NCI-H2171 treated with DMSO at 0.1 percent for 48 hours (cell line): ENCODE measurements around the gene AMER2.

Experiments
- DNase-seq: peaks from one replicate; lab custom pipeline; 2025; lab: John Stamatoyannopoulos, UW

AMER2 gene

DNA sequence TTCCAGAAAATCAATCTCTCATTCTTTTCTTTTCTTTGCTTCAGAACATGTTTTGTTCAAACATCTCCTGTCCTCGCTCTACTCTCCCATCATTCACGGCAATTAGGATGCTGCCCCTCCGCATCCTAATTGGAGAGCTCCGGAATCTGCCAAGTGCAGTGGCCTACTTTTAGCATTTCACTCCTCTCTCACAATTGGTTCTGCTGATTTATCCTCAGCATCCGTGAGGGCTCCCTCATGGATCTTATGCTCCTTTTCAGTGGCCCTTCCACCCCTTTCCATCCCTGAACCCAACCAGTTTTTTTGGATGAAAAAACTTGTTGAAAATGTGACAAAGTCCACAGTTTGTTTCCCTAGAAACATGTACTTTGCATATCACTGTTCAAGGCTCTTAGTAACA is 22.4 kb downstream of the AMER2 start:
- no peak for DNase-seq

DNA sequence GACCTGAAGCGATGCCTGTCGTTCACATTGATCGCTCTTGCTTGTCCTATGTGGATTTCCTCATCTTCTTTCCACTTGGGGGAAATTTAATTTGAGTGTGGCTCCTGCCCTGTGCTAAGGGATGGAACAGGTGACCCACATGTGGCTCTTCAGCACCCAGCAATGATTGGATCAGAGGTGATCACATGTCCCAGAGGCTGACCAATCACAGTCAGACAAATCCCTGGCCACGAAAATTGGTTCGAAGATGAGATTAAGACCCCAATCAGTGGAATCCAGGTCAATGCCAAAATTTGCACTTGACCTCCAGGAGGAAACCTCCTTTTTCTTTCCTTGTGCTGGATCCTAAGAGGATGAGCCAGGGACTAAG is 23.7 kb downstream of the AMER2 start:
- no peak for DNase-seq

DNA sequence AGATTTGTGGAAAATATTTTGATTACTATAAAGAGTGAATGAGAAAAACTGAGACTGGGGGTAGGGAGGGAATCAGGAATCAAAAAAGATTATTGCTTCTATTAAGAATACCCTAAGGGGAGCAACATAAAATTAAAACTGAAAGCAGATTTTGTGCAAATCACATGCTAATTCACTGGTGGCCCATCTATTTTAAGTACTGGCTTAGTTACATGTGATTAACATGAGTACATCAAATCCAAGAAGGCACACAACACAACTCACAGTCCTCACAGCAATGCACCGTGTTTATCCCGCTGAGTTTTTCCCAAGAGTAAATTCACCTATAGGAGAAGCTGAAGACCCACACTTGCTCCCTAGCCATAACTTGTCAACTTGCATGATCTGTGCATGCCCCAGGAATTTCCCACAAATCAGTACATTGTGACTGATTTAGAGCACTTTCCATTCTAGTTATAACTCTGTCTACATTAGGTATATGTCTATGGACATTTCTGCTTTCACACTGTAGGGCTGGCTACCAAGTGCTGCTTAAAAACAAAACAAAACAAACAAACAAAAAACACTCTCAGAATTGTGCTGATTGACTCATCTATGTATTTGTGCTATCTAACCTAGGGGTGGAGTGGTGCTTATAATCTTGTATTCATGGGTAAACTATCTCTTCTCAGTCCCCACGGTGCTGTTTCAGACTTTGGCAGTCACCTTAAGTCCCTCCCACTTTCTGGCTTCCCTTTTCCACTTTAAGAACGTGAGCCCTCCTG is 24.3 kb downstream of the AMER2 start:
- no peak for DNase-seq

DNA sequence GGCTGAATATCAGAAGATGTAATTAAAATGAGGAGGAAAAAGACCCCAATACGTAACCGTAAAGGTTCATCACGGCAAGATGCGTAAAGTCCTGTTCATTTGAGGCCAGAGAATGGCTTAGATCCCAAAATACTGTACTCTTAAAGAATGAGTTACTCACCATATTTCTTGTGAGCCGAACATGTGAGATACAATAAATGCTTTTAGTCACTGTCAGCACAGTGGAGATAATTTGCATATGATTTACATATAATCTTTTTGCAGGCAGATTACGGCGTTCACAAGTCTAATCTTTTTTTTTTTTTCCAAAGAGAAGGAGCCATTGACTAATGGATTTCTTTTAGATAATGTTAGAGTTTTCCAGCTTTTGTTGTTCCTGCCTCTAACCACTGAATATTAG is 28.4 kb downstream of the AMER2 start:
- DNase-seq, result no peak

DNA sequence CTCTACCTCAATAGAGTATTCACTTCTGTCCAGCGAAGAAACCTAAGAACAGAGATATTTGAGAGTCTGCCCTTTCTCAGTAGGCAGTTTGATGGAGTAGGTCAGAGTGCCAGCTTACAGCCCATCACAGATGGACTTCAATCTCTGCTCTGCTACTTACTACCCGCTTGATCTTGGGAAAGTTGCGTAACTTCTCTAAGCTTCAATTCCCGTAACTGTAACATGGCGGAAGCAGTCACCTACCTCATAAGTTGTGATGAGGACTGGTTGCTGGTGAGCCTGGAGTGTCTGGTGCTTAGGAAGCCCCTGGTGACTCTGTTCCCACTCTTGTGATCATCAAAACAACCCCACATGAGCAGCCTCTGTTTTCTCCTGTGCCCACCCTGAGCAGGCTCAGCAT is 31.0 kb downstream of the AMER2 start:
- DNase-seq, result no peak

DNA sequence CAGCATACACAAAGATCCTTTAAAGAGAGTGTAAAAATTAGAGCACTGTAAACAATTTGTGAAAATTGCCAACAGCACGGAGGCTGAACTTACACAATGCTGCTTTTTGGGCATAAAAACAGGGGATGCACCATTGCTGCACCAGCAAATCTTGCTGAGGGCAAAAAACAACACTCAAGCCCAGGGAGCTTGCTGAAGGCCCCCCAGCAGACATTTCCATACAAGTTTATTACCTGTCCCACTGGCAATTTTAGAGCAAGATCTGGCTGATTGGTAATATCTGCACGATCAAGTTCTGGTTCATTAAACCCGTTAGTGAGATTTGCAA is 34.3 kb downstream of the AMER2 start:
- no peak for DNase-seq

DNA sequence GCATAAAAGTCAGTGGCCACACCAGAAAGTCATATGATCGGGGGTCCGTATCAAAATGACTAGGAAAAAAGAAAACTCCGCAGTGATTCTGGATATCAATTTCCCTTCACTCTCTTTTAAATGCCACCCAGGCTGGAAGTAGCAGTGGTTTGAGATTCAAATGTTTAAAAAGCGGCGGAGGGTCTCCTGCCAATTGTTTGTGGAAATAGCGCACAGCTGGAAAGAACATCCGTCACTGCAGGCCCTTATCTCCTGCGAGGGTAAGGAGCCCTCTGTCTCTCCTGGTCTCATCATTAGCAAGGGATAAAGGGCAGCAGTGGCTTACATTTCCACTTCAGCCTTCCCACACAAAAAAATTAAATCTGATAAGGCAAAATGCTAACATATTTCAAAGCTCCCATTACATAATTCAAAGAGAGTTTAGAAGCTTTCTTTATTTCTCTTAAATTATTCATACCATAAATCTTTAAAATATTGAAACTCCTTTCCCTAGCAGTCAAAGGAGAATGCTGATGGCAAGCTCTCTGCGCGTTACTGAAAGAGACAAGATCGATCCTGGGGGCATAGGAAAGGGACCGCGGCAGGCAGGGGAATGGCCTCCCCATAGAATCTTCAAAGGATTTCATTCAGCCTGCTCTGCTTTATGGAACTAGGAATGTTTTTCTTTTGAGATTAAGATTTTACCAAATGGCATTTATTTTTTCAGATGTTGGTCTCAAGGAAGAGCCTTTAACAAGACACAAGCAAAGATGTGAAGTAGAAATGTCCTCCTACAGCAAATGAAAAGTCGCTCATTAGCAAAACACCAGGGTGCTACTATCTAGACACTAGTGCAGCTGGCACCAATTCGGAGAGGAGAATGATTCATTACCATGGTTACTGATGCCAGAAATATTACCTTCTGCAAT is 35.0 kb downstream of the AMER2 start:
- no peak for DNase-seq

DNA sequence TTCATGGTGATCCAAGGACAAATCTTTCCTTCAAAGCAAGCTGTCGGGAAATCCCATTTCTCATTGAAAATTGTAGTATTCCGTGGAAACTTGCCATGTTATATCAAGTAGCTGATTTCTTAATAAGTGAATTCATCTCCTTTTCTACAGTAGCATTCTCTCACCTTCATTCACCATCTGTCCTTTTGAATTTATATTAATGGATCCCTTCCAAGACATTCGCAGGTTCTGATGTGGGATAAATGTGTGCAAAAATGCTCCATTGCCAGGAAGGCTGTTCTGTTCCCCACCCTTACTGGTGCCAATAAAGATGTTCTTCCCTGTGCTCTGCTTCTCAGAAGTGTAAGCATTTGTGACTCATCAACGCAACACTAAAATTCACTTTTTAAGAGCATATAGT is 36.2 kb downstream of the AMER2 start:
- no peak for DNase-seq

DNA sequence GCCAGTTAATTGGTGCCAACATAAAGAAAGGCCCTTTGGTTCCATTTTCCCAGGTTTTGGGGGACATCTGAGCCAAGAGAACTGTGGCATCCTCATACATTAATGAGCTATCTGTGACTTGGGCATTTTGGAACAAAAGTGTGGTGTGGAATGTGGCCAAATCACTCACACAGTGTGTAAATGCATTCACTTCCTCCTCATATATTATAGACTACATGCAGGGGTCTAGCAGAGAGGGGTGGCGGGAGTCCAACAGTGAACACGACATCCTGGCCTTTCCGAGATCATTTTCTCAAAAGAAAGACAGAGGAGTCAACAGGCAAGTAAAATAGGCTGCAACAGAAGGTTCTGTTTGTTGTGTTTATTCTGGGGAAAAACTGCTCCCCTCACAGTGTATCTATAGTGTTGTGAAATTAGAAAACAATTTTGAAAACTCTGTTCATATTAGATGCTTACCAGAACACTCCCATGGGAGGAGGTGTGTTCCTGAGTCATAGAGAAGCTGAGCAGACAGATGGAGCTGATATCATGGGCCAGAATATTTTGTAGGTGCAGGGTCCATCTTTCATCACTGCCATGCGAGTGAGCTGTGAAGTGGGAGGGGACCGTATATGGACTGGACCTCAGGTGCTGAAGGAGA is 39.2 kb downstream of the AMER2 start:
- DNase-seq, result peak; percentile 54

DNA sequence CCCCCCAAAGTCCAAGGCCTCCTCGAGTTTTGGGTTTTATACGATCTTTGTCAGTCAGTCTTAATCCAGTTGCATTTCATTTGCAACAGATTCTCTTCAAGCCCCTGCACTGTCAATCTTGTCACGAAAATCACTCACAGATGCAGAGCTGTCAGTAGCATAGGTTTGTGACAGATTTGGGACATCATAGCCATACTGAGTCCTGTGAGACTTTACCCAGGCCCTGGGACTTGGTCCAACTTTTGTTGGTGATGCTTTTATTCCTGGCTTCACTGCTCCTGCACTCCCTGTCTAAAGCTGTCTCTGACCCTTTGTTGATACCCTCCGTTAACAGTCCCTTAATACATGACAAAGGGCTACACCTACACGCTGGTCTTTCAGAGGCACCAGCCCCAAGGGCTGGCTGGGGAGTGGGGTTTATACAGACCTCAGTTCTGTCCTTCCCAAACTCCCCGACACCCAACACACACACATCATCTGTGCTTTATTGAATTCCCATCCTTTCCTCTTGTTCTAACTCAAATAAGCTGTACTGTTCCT is 40.1 kb downstream of the AMER2 start:
- no peak for DNase-seq

DNA sequence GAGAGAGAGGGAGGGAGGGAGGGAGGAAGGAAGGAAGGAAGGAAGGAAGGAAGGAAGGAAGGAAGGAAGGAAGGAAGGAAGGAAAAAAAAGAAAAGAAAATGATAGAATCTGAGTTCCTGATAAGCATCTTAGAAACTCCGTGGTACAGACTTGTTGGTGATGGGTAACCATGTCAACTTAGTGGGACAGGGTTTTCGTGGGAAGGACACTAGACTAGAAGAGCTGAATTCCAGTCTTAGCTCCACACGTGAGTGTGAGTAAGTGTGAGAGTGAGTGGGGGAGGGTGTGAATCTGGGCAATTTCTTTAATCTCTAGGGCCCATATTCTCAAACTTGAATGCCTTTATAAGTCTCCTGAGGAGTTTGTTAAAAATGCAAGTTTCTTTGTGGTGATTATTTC is 41.1 kb downstream of the AMER2 start:
- DNase-seq, result no peak

DNA sequence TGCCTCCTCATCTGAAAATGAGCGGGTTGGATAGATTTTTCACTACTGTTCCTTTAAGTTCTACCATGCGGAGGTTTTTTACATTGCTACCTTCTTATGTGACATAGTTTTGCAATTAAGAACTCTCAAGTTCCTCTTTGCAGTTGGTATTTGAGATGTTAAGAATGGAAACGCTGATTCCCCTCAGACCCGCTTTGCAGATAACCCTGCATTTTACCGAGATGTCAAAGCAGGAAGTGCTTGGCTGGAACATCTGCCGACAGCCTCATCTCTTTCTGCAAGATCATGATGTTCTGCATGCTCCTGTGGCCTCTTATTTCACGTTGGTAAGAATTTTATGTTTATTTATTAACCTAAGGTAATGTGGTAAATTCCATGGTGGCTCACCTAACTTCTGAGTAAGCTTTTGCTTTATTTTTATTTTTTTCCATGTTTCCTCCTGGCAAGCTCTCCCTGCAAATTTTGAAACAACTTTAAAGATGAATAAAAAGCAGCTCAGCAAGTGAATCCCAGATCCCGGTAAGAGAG is 53.6 kb downstream of the AMER2 start:
- no peak for DNase-seq

DNA sequence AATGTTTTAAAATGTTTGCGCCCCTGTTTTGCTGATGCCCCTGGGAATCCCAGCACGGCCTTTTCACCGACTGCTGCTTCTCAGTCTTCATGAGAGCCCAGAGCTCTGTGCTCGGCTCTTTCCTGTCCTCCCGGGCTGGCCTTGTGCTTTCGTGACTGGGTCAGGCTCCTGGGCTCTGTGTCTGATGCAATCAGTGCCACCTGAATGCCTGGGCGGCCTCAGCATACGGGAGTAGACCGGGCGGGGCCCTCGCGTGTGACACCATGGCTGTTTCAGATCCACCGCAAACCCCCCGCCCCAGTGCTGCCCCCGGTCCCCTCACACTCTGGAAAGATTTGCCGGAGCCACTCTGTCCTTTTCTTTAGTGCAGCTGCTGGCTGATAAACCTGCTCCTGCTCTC is 54.8 kb downstream of the AMER2 start:
- DNase-seq, result no peak

DNA sequence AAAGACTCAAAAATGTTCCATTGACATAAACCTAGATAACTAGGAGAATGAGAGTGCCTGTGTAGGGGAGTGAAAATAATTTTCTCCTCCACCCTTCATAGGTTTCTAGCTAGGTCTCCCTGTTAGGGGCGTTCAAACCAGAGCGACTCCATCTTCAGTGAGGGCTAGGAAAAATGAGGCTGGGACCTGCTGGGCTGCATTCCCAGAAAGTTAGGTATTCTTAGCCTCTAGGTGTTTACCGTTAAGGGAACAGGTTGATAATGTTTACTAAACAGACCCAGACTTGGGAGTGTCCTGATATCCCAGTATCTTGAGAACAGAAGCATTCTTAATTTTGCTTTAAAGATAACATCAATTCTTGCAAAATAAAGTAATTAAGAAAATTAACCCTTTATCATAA is 56.0 kb downstream of the AMER2 start:
- DNase-seq, result no peak

DNA sequence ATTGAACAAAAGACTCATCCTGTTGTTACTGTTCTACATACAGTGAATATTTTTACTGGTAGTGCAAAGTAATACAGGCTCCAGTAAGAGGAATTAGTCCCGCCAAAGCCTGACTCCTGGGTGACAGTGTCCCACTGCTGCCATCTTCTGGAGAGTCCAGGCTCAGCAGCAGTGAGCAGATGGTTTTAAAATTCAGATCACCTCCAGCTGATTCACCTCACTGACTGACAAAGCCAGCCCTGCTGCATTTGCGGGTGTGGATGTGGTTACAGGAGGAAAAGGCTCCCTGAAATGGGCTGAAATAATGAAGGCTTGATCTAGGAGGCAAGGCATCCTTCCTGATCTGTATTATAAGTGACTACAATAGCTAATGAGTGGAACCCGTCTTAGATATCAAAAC is 57.9 kb downstream of the AMER2 start:
- peak; percentile 75 for DNase-seq

DNA sequence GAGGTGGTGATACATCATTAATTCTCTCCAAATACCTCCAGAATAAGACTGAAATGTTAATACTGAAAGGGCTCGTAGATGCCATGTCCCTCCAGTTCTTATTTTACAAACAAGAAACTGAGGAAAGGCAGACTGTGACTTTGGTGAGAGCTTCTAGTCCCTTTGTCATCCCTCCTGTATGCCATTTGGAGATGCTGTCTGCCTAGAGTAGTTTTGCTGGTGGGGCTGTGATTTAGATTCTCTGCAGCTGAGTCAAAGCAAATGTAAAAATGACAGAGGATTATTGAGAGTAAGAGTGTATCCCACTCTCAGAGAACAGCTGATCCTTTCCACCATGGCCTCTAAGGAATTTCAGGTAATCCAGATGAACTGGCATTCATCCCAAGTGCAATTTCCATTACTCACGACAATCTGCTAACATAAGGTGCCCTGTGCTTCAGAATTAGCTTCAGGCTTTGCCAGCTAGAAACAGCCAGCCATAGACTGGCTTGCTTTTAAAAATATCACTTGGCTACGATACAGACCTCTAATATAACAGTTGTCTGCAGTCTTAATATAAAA is 59.3 kb downstream of the AMER2 start:
- DNase-seq, result peak; percentile 83
